Astrocyte of the spinal cord (primary cell): Measurements from ENCODE around the gene FOXO3.
A peak's percentile ranks its signal among the peaks of the same experiment; 100 is the strongest.
"Not testable (repeated sequence)": the region's sequence is repeated elsewhere in the genome, so short reads cannot be mapped to it uniquely, and the experiment has no call there.

ENCODE experiments used
- DNase-seq: peaks from one replicate; pipeline ENCODE4 v3.0.0; 2011; ENCODE audit warnings: low read depth, low spot score
- H3K4me3 ChIP-seq: 2 replicates; pipeline ENCODE4 v1.5.1; 2011; ENCODE audit warnings: low read depth, mild to moderate bottlenecking, low read length, moderate library complexity
- in situ Hi-C: cut with HindIII; loops from 2 replicates; pipeline ENCODE4 v1.10.0; 2017; ENCODE audit warnings: low sequenced_read_pairs
- TF ChIP-seq, protein P1 (sequence below): IDR thresholded peaks from 2 replicates; pipeline ENCODE4 v1.5.1; 2012; ENCODE audit warnings: low read depth, mild to moderate bottlenecking, low read length, inconsistent platforms

FOXO3 gene

GRCh38 chr6:108676555-108676954 is 115.8 kb downstream of the FOXO3 start:
- no peak for DNase-seq
- TF ChIP-seq, protein P1, sequence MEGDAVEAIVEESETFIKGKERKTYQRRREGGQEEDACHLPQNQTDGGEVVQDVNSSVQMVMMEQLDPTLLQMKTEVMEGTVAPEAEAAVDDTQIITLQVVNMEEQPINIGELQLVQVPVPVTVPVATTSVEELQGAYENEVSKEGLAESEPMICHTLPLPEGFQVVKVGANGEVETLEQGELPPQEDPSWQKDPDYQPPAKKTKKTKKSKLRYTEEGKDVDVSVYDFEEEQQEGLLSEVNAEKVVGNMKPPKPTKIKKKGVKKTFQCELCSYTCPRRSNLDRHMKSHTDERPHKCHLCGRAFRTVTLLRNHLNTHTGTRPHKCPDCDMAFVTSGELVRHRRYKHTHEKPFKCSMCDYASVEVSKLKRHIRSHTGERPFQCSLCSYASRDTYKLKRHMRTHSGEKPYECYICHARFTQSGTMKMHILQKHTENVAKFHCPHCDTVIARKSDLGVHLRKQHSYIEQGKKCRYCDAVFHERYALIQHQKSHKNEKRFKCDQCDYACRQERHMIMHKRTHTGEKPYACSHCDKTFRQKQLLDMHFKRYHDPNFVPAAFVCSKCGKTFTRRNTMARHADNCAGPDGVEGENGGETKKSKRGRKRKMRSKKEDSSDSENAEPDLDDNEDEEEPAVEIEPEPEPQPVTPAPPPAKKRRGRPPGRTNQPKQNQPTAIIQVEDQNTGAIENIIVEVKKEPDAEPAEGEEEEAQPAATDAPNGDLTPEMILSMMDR: no peak
- no peak overlapping the region for H3K4me3 ChIP-seq
- in situ Hi-C loops: no loop called here

DNA sequence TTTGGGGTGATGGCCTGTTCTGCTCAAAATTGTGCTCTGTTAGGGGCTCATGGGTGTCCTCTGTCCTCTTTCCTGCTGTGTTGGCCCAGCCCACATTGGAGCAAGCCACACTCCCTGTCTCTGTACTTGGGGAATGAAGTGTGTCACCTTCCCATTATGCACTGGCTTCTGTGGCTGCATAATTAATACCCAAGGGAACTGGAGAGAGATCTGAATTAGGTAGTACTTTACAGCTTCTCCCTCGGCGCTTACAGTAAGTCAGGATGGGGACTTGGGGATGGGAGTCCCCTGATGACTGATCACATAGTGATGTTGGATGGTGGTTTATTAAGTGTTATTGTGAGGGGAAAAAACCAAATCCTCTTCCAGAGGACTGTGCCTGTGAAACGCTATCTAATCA is 116.6 kb downstream of the FOXO3 start:
- TF ChIP-seq, protein P1: no peak
- no peak for DNase-seq
- H3K4me3 ChIP-seq: no peak overlapping the region
- in situ Hi-C loops: no loop called here

DNA sequence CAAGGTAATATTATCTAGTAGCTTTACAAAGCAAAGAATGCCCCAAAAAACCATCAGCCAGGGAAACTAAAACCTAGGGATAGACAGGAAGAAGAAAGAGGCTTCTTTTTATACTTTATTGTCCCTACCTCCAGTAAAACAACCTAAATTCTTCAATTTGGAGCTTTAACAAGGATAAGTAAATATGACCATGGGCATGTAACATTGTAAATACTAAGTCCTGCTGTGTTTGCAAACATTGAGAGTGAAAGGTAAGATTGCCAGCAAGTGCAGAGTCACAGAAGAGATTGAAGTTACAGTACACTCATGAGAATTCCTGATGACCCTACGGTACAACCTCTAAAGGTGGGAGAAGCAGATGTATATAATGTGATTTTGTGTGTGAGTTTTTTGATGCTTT is 117.2 kb downstream of the FOXO3 start:
- DNase-seq: no peak
- TF ChIP-seq, protein P1: no peak
- H3K4me3 ChIP-seq: no peak overlapping the region
- in situ Hi-C loops: no loop called here

DNA sequence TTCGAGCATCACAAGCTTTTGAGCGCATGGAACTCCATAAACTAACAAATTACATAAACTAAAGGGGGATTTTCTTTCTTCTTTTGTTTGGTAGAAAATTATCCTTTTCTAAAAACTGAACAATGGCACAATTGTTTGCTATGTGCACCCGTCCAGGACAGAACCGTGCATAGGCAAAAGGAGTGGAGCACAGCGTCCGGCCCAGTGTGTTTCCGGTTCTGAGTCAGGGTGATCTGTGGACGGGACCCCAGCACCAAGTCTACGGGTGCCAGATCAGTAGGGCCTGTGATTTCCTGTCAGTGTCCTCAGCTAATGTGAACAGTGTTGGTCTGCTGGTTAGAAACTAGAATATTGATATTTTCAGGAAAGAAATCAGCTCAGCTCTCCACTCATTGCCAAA is 119.6 kb downstream of the FOXO3 start:
- DNase-seq, H3K4me3 ChIP-seq, in situ Hi-C loops: not testable (repeated sequence)

GRCh38 chr6:108681721-108682120 is 121.0 kb downstream of the FOXO3 start:
- DNase-seq, H3K4me3 ChIP-seq, in situ Hi-C loops: not testable (repeated sequence)

GRCh38 chr6:108682383-108683119 is 121.8 kb downstream of the FOXO3 start:
- DNase-seq, H3K4me3 ChIP-seq, in situ Hi-C loops: not testable (repeated sequence)

- H3K4me3 ChIP-seq, in situ Hi-C loops: not testable (repeated sequence)
Measured at GRCh38 chr6:108683976-108684375, 123.3 kb downstream of the FOXO3 start.

GRCh38 chr6:108684771-108685329 is 124.1 kb downstream of the FOXO3 start:
- H3K4me3 ChIP-seq: no peak overlapping the region
- TF ChIP-seq, protein P1: no peak
- in situ Hi-C loops: no loop called here
- peak; percentile 69 for DNase-seq

More at GRCh38 chr6:108683976-108684375, 123.3 kb downstream of the FOXO3 start:
- not testable (repeated sequence) for DNase-seq

GRCh38 chr6:108685970-108686369 is 125.3 kb downstream of the FOXO3 start:
- TF ChIP-seq, protein P1: no peak
- in situ Hi-C loops: no loop called here
- no peak overlapping the region for H3K4me3 ChIP-seq
- DNase-seq: no peak
